HG03457 (cell line): Measurements from ENCODE around the gene ANXA3.

Experiments used
- ATAC-seq: cut with Tn5 transposase; IDR thresholded peaks from one replicate; pipeline ENCODE4 v1.9.1; 2021; ENCODE audit warnings: moderate number of reproducible peaks; ENCODE audit not compliant: unreplicated experiment

The ANXA3 gene

GRCh38 chr4:78609580-78609979 lies 58.0 kb downstream of the ANXA3 start:
- ATAC-seq: no peak

- ATAC-seq: no peak
These were observed 59.1 kb downstream of the ANXA3 start for GRCh38 chr4:78610546-78611214.

- ATAC-seq: no peak
These were observed 59.6 kb downstream of the ANXA3 start for GRCh38 chr4:78611215-78611558.

- no peak for ATAC-seq
These were observed 61.0 kb downstream of the ANXA3 start for GRCh38 chr4:78612398-78613178.

GRCh38 chr4:78613522-78614321 lies 62.2 kb downstream of the ANXA3 start:
- peak; percentile 69 for ATAC-seq

GRCh38 chr4:78616046-78616498 lies 64.5 kb downstream of the ANXA3 start:
- no peak for ATAC-seq

- ATAC-seq: no peak
These were observed 66.9 kb downstream of the ANXA3 start for GRCh38 chr4:78618436-78618835.

GRCh38 chr4:78621395-78621794 lies 69.8 kb downstream of the ANXA3 start:
- no peak for ATAC-seq

- ATAC-seq: no peak
These were observed 70.8 kb downstream of the ANXA3 start for GRCh38 chr4:78622253-78622979.

GRCh38 chr4:78624048-78624447 lies 72.5 kb downstream of the ANXA3 start:
- ATAC-seq: no peak

- ATAC-seq: peak; percentile 52
These were observed 73.5 kb downstream of the ANXA3 start for GRCh38 chr4:78625073-78625472.

GRCh38 chr4:78627046-78627965 lies 75.7 kb downstream of the ANXA3 start:
- no peak for ATAC-seq

- ATAC-seq: no peak
These were observed 76.6 kb downstream of the ANXA3 start for GRCh38 chr4:78627966-78628678.

GRCh38 chr4:78629991-78630541 lies 78.5 kb downstream of the ANXA3 start:
- no peak for ATAC-seq

GRCh38 chr4:78630615-78631014 lies 79.0 kb downstream of the ANXA3 start:
- no peak for ATAC-seq

- no peak for ATAC-seq
These were observed 82.6 kb downstream of the ANXA3 start for GRCh38 chr4:78634011-78634664.

- peak; percentile 63 for ATAC-seq
These were observed 87.0 kb downstream of the ANXA3 start for GRCh38 chr4:78638337-78639172.

GRCh38 chr4:78640714-78641113 lies 89.1 kb downstream of the ANXA3 start:
- no peak for ATAC-seq
